Subcutaneous adipose tissue (tissue), 4 donors: Measurements from ENCODE around the gene GANC. TPM values are rescaled to one million over a fixed set of nuclear protein-coding genes. Genes with fewer than 3 reads are reported as not detected.

Experiments used
- total RNA-seq, 4 donors: library from RNA; depleted of rRNA; stranded (reverse); fragments of >200 nt; gene quantifications; one replicate each; pipeline ENCODE4 v1.1.0, GENCODE V29; 2016
- TF ChIP-seq, protein P1 (sequence below): fragments of 450-650 bp; IDR thresholded peaks from one replicate; pipeline ENCODE4 v1.5.1; 2016; ENCODE audit warnings: low read depth, mild to moderate bottlenecking, control low read depth, antibody characterized with exemption, moderate library complexity

GANC gene, protein sequence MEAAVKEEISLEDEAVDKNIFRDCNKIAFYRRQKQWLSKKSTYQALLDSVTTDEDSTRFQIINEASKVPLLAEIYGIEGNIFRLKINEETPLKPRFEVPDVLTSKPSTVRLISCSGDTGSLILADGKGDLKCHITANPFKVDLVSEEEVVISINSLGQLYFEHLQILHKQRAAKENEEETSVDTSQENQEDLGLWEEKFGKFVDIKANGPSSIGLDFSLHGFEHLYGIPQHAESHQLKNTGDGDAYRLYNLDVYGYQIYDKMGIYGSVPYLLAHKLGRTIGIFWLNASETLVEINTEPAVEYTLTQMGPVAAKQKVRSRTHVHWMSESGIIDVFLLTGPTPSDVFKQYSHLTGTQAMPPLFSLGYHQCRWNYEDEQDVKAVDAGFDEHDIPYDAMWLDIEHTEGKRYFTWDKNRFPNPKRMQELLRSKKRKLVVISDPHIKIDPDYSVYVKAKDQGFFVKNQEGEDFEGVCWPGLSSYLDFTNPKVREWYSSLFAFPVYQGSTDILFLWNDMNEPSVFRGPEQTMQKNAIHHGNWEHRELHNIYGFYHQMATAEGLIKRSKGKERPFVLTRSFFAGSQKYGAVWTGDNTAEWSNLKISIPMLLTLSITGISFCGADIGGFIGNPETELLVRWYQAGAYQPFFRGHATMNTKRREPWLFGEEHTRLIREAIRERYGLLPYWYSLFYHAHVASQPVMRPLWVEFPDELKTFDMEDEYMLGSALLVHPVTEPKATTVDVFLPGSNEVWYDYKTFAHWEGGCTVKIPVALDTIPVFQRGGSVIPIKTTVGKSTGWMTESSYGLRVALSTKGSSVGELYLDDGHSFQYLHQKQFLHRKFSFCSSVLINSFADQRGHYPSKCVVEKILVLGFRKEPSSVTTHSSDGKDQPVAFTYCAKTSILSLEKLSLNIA (N-terminal part only)
- total RNA-seq = 10 to 100 TPM; 26.1 to 42.0 (median 35.3) TPM

DNA sequence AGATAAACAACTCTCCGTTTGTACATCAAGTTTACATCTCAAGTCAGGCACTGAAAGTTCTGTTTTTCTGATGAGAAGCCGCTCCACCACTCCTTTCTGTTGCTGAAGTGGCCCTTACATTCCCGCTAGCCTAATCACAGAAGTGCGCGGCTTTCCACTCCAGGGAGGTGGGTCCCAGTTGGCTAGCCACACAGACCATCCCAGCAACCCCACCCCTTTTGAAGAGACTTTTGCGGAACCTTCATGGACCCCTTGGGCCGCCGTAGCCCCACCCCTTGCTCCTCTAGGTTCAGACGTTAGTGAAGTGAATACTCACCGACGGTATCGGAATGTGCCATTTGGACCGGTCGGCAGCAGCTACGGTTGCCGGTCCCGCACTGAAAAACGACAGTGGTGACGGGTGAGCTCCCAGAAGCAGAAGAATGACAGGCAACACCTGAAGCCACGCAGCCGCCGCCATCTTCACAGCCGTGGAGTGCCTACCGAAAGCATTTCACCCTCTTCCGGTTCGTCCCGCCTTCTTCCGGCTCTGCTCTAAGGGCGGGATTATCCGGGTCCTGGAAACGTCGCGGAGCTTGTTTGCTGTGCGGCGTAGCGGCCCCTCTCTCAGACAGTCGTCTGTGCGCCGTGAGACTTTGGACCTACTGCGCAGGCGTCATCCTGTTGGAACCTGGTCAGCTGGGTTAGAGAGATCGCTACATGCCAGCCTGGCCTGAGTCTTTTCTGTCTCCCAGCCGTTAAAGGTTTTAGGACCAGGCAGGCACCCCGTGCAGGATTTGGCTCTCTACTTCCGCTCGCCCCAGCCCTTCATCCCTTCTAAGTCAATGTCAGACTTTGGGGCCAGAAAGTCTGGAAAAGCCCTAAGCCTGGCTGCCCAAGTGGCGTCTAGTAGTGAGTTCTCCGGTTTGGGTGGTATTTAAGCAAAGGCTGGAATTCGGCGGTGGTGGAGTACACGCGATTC is at the start of gene GANC, which contains the start of gene TMEM87A:
Gene GANC (plus strand): TSS at position 263 of the 961 bp plus-strand sequence. CDS start 1,281 bp downstream, outside the sequence.
Gene TMEM87A (minus strand): TSS at position 495 of the 961 bp plus-strand sequence. CDS start 35 bp downstream, at position 460.
- TF ChIP-seq, protein P1, sequence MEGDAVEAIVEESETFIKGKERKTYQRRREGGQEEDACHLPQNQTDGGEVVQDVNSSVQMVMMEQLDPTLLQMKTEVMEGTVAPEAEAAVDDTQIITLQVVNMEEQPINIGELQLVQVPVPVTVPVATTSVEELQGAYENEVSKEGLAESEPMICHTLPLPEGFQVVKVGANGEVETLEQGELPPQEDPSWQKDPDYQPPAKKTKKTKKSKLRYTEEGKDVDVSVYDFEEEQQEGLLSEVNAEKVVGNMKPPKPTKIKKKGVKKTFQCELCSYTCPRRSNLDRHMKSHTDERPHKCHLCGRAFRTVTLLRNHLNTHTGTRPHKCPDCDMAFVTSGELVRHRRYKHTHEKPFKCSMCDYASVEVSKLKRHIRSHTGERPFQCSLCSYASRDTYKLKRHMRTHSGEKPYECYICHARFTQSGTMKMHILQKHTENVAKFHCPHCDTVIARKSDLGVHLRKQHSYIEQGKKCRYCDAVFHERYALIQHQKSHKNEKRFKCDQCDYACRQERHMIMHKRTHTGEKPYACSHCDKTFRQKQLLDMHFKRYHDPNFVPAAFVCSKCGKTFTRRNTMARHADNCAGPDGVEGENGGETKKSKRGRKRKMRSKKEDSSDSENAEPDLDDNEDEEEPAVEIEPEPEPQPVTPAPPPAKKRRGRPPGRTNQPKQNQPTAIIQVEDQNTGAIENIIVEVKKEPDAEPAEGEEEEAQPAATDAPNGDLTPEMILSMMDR = no peak

DNA sequence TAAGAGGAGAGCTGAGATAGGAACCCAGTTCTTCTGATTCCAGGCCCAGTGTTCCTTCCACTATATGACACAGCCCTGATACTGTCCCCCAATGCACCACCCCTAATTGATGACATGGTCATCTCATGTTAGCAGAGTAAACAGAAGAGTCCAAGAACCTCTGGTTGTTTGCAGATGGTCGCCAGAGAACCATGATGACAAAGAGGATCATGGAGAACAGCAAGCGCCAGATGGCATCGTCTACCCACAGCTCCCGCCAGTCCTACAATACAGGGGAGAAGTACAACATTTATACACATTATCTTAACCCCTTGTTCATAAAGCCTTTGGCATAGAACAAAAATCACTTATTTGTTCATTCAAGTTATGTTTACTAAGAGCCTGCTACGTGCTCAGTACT is 46.4 kb upstream of the GANC start:
- TF ChIP-seq, protein P1 = no peak

DNA sequence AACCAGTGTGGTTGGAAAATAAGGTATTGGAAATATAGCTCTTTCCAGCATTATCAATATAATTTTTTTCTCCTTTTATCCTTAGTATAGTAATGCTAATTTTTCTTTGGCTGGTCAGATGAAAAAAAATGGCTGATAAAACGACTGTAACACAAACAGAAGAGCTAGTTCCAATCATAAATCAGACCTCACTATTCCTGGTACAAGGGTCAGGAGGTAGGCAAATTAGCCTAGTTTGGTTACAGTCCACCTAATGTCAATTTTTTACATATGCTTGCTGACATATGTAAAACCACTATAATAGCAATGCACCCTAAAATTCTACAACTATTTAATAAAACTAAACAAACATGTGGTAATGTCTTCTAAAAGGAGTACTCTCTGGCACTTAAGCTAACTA is 45.0 kb upstream of the GANC start:
- TF ChIP-seq, protein P1 = no peak

DNA sequence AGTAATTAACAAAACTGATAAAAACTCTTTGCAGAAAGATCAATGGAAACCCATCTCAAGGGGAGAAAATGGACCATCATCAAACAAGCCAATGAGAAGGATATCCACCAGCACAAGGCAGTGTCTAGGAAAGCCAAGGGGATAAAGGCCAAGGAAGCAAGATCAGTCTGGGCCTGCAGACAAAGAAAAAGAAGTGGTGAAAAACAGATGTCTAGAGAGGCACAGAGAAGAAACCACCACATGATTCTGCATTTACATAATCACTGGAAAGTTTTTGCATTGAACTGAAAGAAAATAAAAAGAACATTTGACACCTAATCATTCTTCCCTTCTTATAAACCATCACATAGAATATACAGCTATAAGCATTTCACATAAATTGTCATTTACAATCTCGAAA is 41.9 kb upstream of the GANC start:
- TF ChIP-seq, protein P1 = no peak

DNA sequence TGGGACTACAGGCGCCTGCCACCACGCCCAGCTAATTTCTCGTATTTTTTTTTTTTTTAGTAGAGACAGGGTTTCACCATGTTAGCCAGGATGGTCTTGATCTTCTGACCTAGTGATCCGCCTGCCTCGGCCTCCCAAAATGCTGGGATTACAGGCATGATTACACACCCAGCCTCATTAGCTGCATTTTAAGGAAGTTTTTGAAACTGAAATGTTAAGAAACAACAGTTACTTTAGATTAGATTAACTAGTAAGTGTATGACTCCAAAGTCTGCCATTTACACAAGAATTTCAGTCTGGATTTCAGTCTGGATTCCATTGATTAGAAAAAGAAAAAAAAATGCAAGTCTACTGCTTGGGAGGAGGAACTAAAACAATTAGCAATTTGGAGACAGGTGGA is 40.4 kb upstream of the GANC start:
- TF ChIP-seq, protein P1 = no peak

DNA sequence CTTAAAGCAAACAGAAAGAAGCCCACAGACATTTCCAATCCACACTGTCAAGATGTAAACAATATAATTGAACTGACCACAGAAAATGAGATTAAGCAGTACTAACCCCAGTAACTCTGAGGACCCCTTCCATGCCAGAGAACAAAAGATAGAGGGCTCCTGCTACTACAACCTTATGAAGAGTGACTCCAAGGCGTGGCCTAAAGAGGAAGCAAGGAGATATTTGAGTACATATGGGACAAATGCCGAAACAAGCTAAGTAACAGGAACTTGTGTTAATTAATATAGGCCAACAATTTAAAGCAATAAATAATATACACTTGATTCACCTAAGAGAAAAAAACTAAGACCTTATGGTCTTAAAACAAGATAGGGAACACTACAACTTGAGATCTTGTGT is 39.9 kb upstream of the GANC start:
- TF ChIP-seq, protein P1 = no peak
